OCI-LY1 (cell line): ENCODE results near the gene C4orf17.

ENCODE experiments used
- H2AFZ ChIP-seq: fragments of 200-600 bp; sonication (generic), shearing (Covaris generic); 2 replicates; pipeline ENCODE4 v1.6.0; 2014; ENCODE audit warnings: antibody characterized with exemption, mild to moderate bottlenecking, low read length
- H3F3A ChIP-seq: fragments of 200-600 bp; sonication (generic), shearing (Covaris generic); 2 replicates; pipeline ENCODE4 v1.6.0; 2014; ENCODE audit warnings: mild to moderate bottlenecking, antibody characterized with exemption, low read length, moderate library complexity; ENCODE audit not compliant: insufficient read depth
- H3K27ac ChIP-seq: fragments of 200-600 bp; sonication (generic); 2 replicates; pipeline ENCODE4 v1.5.1; 2014; ENCODE audit warnings: low read length, mixed run types, mild to moderate bottlenecking, low read depth; ENCODE audit not compliant: poor library complexity, severe bottlenecking
- H3K27me3 ChIP-seq: fragments of 200-600 bp; sonication (generic); 2 replicates; pipeline ENCODE4 v1.6.0; 2014; ENCODE audit warnings: antibody characterized with exemption, mild to moderate bottlenecking, low read length, moderate library complexity; ENCODE audit not compliant: insufficient read depth
- H3K36me3 ChIP-seq: fragments of 200-600 bp; sonication (generic); 2 replicates; pipeline ENCODE4 v1.6.1; 2014; ENCODE audit warnings: mild to moderate bottlenecking, antibody characterized with exemption, low read length, moderate library complexity, mixed read lengths; ENCODE audit not compliant: insufficient read depth
- H3K4me1 ChIP-seq: fragments of 200-600 bp; sonication (generic); 2 replicates; pipeline ENCODE4 v1.5.1; 2014; ENCODE audit warnings: mild to moderate bottlenecking, low read length, moderate library complexity; ENCODE audit not compliant: insufficient read depth, severe bottlenecking
- H3K4me2 ChIP-seq: fragments of 200-600 bp; sonication (generic), shearing (Covaris generic); 2 replicates; pipeline ENCODE4 v1.6.1; 2014; ENCODE audit warnings: low read length
- H3K4me3 ChIP-seq: fragments of 200-600 bp; sonication (generic); 2 replicates; pipeline ENCODE4 v1.5.1; 2014; ENCODE audit warnings: low read length, low read depth, mild to moderate bottlenecking, mixed read lengths; ENCODE audit not compliant: poor library complexity, severe bottlenecking
- H3K79me2 ChIP-seq: fragments of 200-600 bp; shearing (Covaris generic); 2 replicates; pipeline ENCODE4 v1.6.1; 2016; ENCODE audit warnings: mixed run types, low read length, mixed read lengths; ENCODE audit not compliant: insufficient read depth
- H3K9ac ChIP-seq: fragments of 200-600 bp; sonication (generic), shearing (Covaris generic); 2 replicates; pipeline ENCODE4 v1.6.1; 2014; ENCODE audit warnings: mild to moderate bottlenecking, low read length, mixed read lengths
- H3K9me2 ChIP-seq: fragments of 200-600 bp; sonication (generic), shearing (Covaris generic); 2 replicates; pipeline ENCODE4 v1.6.1; 2014; ENCODE audit warnings: low read depth, mild to moderate bottlenecking, low read length, mixed read lengths
- H3K9me3 ChIP-seq: fragments of 200-600 bp; shearing (Covaris generic); 2 replicates; pipeline ENCODE4 v1.6.1; 2014; ENCODE audit warnings: low read length, mixed read lengths
- H4K20me1 ChIP-seq: fragments of 200-600 bp; sonication (generic), shearing (Covaris generic); 2 replicates; pipeline ENCODE4 v1.6.0; 2016; ENCODE audit warnings: mild to moderate bottlenecking, low read length; ENCODE audit not compliant: insufficient read depth
- EZH2 ChIP-seq: fragments of 200-600 bp; sonication (generic), shearing (Covaris generic); IDR thresholded peaks from 2 replicates; pipeline ENCODE4 v1.8.0; 2017; ENCODE audit warnings: borderline replicate concordance, mixed run types, mild to moderate bottlenecking, antibody characterized with exemption, low read length, moderate library complexity, mixed read lengths
- TF ChIP-seq, protein P1 (sequence below): fragments of 200-600 bp; sonication (generic), shearing (Covaris generic); IDR thresholded peaks from 2 replicates; pipeline ENCODE4 v1.5.1; 2017; ENCODE audit warnings: mild to moderate bottlenecking, antibody characterized with exemption, low read length, moderate library complexity, mixed read lengths

Gene C4orf17

DNA sequence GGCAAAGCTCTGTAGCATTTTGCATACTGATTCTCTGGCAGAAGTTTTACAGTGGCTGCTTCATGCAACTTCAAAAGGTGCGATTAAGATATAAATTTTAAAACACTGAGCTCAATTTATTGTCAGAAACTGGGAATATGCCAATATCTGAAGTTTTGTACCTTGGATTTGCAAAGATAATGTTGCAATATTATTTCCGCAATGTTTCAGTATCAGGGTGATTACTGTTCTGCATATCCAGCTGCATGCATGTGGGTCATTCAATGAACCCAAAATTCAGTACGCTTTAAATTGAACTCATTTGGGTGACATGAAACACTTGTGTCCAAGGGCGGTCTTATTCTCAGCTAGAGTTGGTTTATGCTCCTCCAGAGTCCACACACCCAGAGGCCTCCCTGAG lies 26.9 kb downstream of the C4orf17 start:
- Histone ChIP-seq H3K27me3 (no peaks in the 10 kb centered on the region), H3K4me2 (no peak overlapping the region), H3K4me3 (no peak overlapping the region), H3K4me1 (no peaks in the 10 kb centered on the region), H3K9ac (no peak overlapping the region), H3K36me3 (no peaks in the 10 kb centered on the region), H4K20me1 (no peaks in the 10 kb centered on the region), H3K79me2 (no peaks in the 10 kb centered on the region), H3K9me2 (no peaks in the 10 kb centered on the region), H2AFZ (no peak overlapping the region), H3K9me3 (no peaks in the 10 kb centered on the region), H3K27ac (no peak overlapping the region), H3F3A (no peaks in the 10 kb centered on the region)
- no peak for TF ChIP-seq EZH2
- TF ChIP-seq, protein P1, sequence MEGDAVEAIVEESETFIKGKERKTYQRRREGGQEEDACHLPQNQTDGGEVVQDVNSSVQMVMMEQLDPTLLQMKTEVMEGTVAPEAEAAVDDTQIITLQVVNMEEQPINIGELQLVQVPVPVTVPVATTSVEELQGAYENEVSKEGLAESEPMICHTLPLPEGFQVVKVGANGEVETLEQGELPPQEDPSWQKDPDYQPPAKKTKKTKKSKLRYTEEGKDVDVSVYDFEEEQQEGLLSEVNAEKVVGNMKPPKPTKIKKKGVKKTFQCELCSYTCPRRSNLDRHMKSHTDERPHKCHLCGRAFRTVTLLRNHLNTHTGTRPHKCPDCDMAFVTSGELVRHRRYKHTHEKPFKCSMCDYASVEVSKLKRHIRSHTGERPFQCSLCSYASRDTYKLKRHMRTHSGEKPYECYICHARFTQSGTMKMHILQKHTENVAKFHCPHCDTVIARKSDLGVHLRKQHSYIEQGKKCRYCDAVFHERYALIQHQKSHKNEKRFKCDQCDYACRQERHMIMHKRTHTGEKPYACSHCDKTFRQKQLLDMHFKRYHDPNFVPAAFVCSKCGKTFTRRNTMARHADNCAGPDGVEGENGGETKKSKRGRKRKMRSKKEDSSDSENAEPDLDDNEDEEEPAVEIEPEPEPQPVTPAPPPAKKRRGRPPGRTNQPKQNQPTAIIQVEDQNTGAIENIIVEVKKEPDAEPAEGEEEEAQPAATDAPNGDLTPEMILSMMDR: no peak

DNA sequence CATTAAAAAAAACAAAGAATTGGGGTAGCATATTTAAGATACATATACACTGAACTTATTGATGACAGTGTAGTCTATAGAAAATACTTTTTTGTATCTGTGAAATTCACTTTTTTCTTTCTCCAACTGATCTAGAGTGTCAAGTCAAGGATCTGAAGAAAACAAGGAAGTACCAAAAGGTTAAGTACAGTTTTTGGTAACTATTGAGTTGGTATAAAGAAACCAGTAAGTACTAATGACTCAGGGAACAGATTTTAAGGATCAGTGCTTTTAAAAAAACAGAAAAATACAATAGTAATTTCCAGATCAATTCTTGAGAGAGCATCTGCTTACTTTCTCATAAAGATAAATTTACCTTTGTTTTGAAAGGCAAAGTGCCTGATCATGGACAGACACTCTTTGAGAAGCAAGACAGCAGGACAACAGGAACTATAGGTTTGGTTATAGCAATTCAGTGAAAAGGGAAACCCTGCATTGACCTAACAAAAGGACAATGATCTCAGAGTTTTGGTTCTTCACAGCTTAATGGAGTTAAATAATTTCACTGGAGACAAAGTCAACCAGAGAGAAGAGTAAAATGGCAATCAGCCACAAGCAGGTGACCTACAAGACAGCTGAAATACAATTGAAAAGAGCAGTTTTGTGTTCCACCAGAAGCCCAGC lies 29.6 kb downstream of the C4orf17 start:
- Histone ChIP-seq H3K27me3 (no peaks in the 10 kb centered on the region), H3K9me2 (no peaks in the 10 kb centered on the region), H3K4me1 (no peaks in the 10 kb centered on the region), H3K27ac (no peak overlapping the region), H3K4me2 (no peak overlapping the region), H3K36me3 (no peaks in the 10 kb centered on the region), H3K9ac (no peak overlapping the region), H3K4me3 (no peak overlapping the region), H3K9me3 (no peaks in the 10 kb centered on the region), H3K79me2 (no peaks in the 10 kb centered on the region), H2AFZ (no peak overlapping the region), H3F3A (no peaks in the 10 kb centered on the region), H4K20me1 (no peaks in the 10 kb centered on the region)
- TF ChIP-seq, protein P1: no peak
- TF ChIP-seq EZH2: no peak

DNA sequence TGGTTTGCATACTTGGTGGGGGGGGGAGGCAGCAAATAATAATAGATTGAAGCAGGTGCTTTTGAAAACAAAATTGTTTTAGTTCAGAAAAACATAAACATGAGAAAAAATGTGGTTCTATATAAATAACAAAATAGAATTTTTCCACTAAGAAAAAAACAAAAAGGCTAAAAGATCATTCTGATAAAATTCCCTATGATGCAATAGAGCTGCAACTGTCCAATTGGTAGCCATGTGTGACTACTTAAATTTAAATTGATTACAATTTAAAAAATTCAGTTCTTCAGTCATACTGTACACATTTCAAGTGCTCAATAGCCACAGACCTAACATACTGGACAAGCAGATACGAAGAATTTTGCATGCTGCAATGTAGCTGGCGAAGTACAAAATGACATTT lies 42.1 kb downstream of the C4orf17 start:
- TF ChIP-seq EZH2: no peak
- TF ChIP-seq, protein P1: no peak
- Histone ChIP-seq H3K36me3 (peaks cover 12% of the 10 kb centered on the region; the same call in 1 of the 2 replicates), H3K9me3 (no peaks in the 10 kb centered on the region), H3K9ac (no peak overlapping the region), H3K4me2 (no peak overlapping the region), H4K20me1 (no peaks in the 10 kb centered on the region), H3F3A (no peaks in the 10 kb centered on the region), H3K4me1 (no peaks in the 10 kb centered on the region), H3K27me3 (no peaks in the 10 kb centered on the region), H2AFZ (no peak overlapping the region), H3K79me2 (no peaks in the 10 kb centered on the region), H3K27ac (no peak overlapping the region), H3K4me3 (no peak overlapping the region), H3K9me2 (no peaks in the 10 kb centered on the region)
